ENCODE results near the gene ADAMTS7.
"Not testable (repeated sequence)": the region's sequence is repeated elsewhere in the genome, so short reads cannot be mapped to it uniquely, and the experiment has no call there.

GRCh38 chr15:78774451-78774990, 36.7 kb downstream of the ADAMTS7 start:
- not testable (repeated sequence) for TF ChIP-seq POLR2A (IDR thresholded peaks at IDR 0.05; ENCODE audit: low read depth, low read length); MAZ (IDR thresholded peaks at IDR 0.05; ENCODE audit: borderline replicate concordance, low read depth, low read length); CEBPB (IDR thresholded peaks at IDR 0.05; ENCODE audit: low read depth, low read length); CTCF (conservative IDR thresholded peaks at IDR 0.05; ENCODE audit: low read depth, low read length); FOS (IDR thresholded peaks at IDR 0.05; ENCODE audit: low read depth, low read length); SMC3 (IDR thresholded peaks at IDR 0.05; ENCODE audit: low read depth, low read length); RCOR1 (IDR thresholded peaks at IDR 0.05; ENCODE audit: insufficient replicate concordance, low read length); CHD1 (IDR thresholded peaks at IDR 0.05; ENCODE audit: low read depth, low read length); RFX5 (IDR thresholded peaks at IDR 0.05; ENCODE audit: low read depth, low read length); MXI1 (IDR thresholded peaks at IDR 0.05; ENCODE audit: borderline replicate concordance, low read depth, low read length); USF2 (IDR thresholded peaks at IDR 0.05; ENCODE audit: low read depth, low read length)

Measured in IMR-90 (cell line).